SH-SY5Y (cell line): Measurements from ENCODE around the gene HOXB4.

Experiments
- GATA2 ChIP-seq: IDR thresholded peaks from 2 replicates; pipeline ENCODE4 v1.6.1; 2011; ENCODE audit warnings: mild to moderate bottlenecking, low read depth, low read length
- GATA3 ChIP-seq: IDR thresholded peaks from 2 replicates; pipeline ENCODE4 v1.6.1; 2011; ENCODE audit warnings: low read depth, mild to moderate bottlenecking, low read length, moderate library complexity

GRCh38 chr17:48609759-48610281 lies 31.7 kb upstream of the HOXB4 start:
- TF ChIP-seq GATA2 = no peak
- no peak for TF ChIP-seq GATA3
